NOMO-1 (cell line): ENCODE results near the gene IL17RE.
"Not testable (repeated sequence)": the region's sequence is repeated elsewhere in the genome, so short reads cannot be mapped to it uniquely, and the experiment has no call there.

ENCODE experiments used
- DNase-seq, 2 experiments: peaks; one replicate each; lab custom pipeline; 2025; ENCODE audit not compliant: unreplicated experiment in 2 of 2; lab: John Stamatoyannopoulos, UW

IL17RE gene

GRCh38 chr3:9902372-9903237 is at the start of gene IL17RE:
IL17RE (plus strand) TSS chr3:9902848; CDS start chr3:9902933, 85 bp downstream.
- DNase-seq, result no peak

GRCh38 chr3:9854291-9854940 is 48.2 kb upstream of the IL17RE start:
- DNase-seq, result not testable (repeated sequence)

- DNase-seq, result no peak
Observed at GRCh38 chr3:9855594-9855993, 47.1 kb upstream of the IL17RE start.

- no peak for DNase-seq
Observed at GRCh38 chr3:9859530-9860025, 43.1 kb upstream of the IL17RE start.

- no peak for DNase-seq
Observed at GRCh38 chr3:9861201-9861600, 41.4 kb upstream of the IL17RE start.

GRCh38 chr3:9861626-9862130 is 41.0 kb upstream of the IL17RE start:
- no peak for DNase-seq

- peak in 1 of 2 experiments; percentile 24 for DNase-seq
Observed at GRCh38 chr3:9862391-9863057, 40.1 kb upstream of the IL17RE start.

GRCh38 chr3:9863058-9863772 is 39.4 kb upstream of the IL17RE start:
- no peak for DNase-seq

GRCh38 chr3:9864200-9864927 is 38.3 kb upstream of the IL17RE start:
- DNase-seq, result no peak

GRCh38 chr3:9865125-9865637 is 37.5 kb upstream of the IL17RE start:
- not testable (repeated sequence) for DNase-seq

GRCh38 chr3:9866639-9867038 is 36.0 kb upstream of the IL17RE start:
- DNase-seq, result no peak

GRCh38 chr3:9867106-9867505 is 35.5 kb upstream of the IL17RE start:
- no peak for DNase-seq

- no peak for DNase-seq
Observed at GRCh38 chr3:9869955-9870354, 32.7 kb upstream of the IL17RE start.

GRCh38 chr3:9870978-9871377 is 31.7 kb upstream of the IL17RE start:
- no peak for DNase-seq

- DNase-seq, result not testable (repeated sequence)
Observed at GRCh38 chr3:9872067-9872466, 30.6 kb upstream of the IL17RE start.

GRCh38 chr3:9875448-9875847 is 27.2 kb upstream of the IL17RE start:
- DNase-seq, result no peak

GRCh38 chr3:9876255-9876654 is 26.4 kb upstream of the IL17RE start:
- not testable (repeated sequence) for DNase-seq

GRCh38 chr3:9876991-9877390 is 25.7 kb upstream of the IL17RE start:
- DNase-seq, result no peak

GRCh38 chr3:9878700-9879099 is 23.9 kb upstream of the IL17RE start:
- no peak for DNase-seq
